Measurements from ENCODE around the gene CLEC7A.

GRCh38 chr12:10147714-10148403, 17.9 kb upstream of the CLEC7A start:
- TF ChIP-seq TAF1 (IDR thresholded peaks at IDR 0.05; ENCODE audit: low read depth, low read length), result no peak
- no peak for TF ChIP-seq POLR2A (IDR thresholded peaks at IDR 0.05; ENCODE audit: low read depth, low read length)
- no peak for TF ChIP-seq POLR2AphosphoS5 (IDR thresholded peaks at IDR 0.05; ENCODE audit: low read depth, low read length)
- no peak for TF ChIP-seq SPI1 (IDR thresholded peaks at IDR 0.05; ENCODE audit: low read depth, low read length)

Measured in GM12891 (cell line).